Measurements from ENCODE around the gene DPH5.
A peak's percentile ranks its signal among the peaks of the same experiment; 100 is the strongest.

Gene DPH5

GRCh38 chr1:101041300-101041699 is 15.7 kb upstream of the DPH5 start:
- Histone ChIP-seq H3K36me3 (ENCODE audit: control insufficient read depth in 1 of 2, insufficient read depth in 2 of 2, low read depth in 1 of 2, low read length in 2 of 2) (peaks cover 3 to 7% of the 10 kb centered on the region in 2 experiments), H3K23ac (ENCODE audit: low read length in 2 of 2) (no peak overlapping the region), H2BK5ac (ENCODE audit: low read depth, low read length, poor library complexity, severe bottlenecking) (no peak overlapping the region), H3K14ac (ENCODE audit: low read length in 2 of 2) (no peak overlapping the region), H3K4ac (ENCODE audit: low read depth in 1 of 2, low read length in 2 of 2) (no peak overlapping the region), H3K9ac (ENCODE audit: low read length) (no peak overlapping the region), H2AK5ac (ENCODE audit: low read length, severe bottlenecking) (no peak overlapping the region), H3K4me2 (ENCODE audit: low read length, poor library complexity, severe bottlenecking) (no peak overlapping the region), H3K9me3 (ENCODE audit: control insufficient read depth, low read length) (peaks cover 12% of the 10 kb centered on the region), H3K79me1 (replicated peaks; ENCODE audit: low read length, poor library complexity, severe bottlenecking) (peaks cover 17% of the 10 kb centered on the region), H3K4me1 (ENCODE audit: control insufficient read depth, insufficient read depth, low read depth, low read length) (no peaks in the 10 kb centered on the region), H2AFZ (ENCODE audit: low read depth, low read length) (no peak overlapping the region), H2BK12ac (ENCODE audit: low read length in 2 of 2) (no peak overlapping the region), H3K18ac (ENCODE audit: low read depth in 1 of 2, low read length in 2 of 2) (no peak overlapping the region), H2BK120ac (ENCODE audit: low read depth, low read length) (no peak overlapping the region), H2BK15ac (ENCODE audit: low read depth, poor library complexity, severe bottlenecking) (no peak overlapping the region), H4K91ac (ENCODE audit: low read length) (no peak overlapping the region), H3K27me3 (ENCODE audit: control insufficient read depth in 1 of 2, insufficient read depth in 1 of 2, low read length in 2 of 2) (no peaks in the 10 kb centered on the region), H3K4me3 (ENCODE audit: insufficient read depth in 1 of 2, low read depth in 1 of 2, low read length in 2 of 2) (no peak overlapping the region), H4K8ac (ENCODE audit: low read length) (no peak overlapping the region), H3K27ac (ENCODE audit: low read length, poor library complexity, severe bottlenecking) (no peak overlapping the region)
- WGBS = no CpG with 5 or more reads among the region's 1 CpG
- DNase-seq = no peak

DNA sequence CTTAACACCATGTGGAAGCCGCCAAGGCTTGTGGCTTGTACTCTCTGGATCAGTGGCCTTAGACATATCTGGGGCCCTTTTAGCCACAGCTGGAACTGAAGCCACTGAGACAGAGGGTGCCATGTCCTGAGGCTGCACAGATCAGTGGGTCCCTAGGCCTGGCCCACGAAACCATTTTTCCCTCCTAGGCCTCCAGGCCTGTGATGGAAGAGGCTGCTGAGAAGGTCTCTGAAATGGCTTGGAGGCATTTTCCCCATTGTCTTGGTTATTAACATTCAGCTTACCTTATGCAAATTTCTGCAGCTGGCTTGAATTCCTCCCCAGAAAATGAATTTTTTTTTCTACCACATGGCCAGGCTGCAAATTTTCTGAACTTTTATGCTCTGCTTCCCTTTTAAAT is 15.1 kb upstream of the DPH5 start:
- H3K18ac ChIP-seq (ENCODE audit: low read depth in 1 of 2, low read length in 2 of 2) = no peak overlapping the region
- no peak overlapping the region for H3K23ac ChIP-seq (ENCODE audit: low read length in 2 of 2)
- H3K9ac ChIP-seq (ENCODE audit: low read length) = no peak overlapping the region
- H2BK5ac ChIP-seq (ENCODE audit: low read depth, low read length, poor library complexity, severe bottlenecking) = no peak overlapping the region
- H2BK15ac ChIP-seq (ENCODE audit: low read depth, poor library complexity, severe bottlenecking) = no peak overlapping the region
- peaks cover 3 to 7% of the 10 kb centered on the region in 2 experiments for H3K36me3 ChIP-seq (ENCODE audit: control insufficient read depth in 1 of 2, insufficient read depth in 2 of 2, low read depth in 1 of 2, low read length in 2 of 2)
- no peak overlapping the region for H2BK12ac ChIP-seq (ENCODE audit: low read length in 2 of 2)
- peaks cover 12% of the 10 kb centered on the region for H3K9me3 ChIP-seq (ENCODE audit: control insufficient read depth, low read length)
- DNase-seq = no peak
- WGBS = 100% methylated on average over 2 of the region's 2 CpGs
- no peak overlapping the region for H4K8ac ChIP-seq (ENCODE audit: low read length)
- H4K91ac ChIP-seq (ENCODE audit: low read length) = no peak overlapping the region
- H3K4me1 ChIP-seq (ENCODE audit: control insufficient read depth, insufficient read depth, low read depth, low read length) = no peaks in the 10 kb centered on the region
- no peak overlapping the region for H3K4me3 ChIP-seq (ENCODE audit: insufficient read depth in 1 of 2, low read depth in 1 of 2, low read length in 2 of 2)
- no peak overlapping the region for H3K27ac ChIP-seq (ENCODE audit: low read length, poor library complexity, severe bottlenecking)
- no peak overlapping the region for H2AK5ac ChIP-seq (ENCODE audit: low read length, severe bottlenecking)
- peaks cover 18% of the 10 kb centered on the region for H3K79me1 ChIP-seq (replicated peaks; ENCODE audit: low read length, poor library complexity, severe bottlenecking)
- no peak overlapping the region for H3K4me2 ChIP-seq (ENCODE audit: low read length, poor library complexity, severe bottlenecking)
- H3K4ac ChIP-seq (ENCODE audit: low read depth in 1 of 2, low read length in 2 of 2) = no peak overlapping the region
- no peaks in the 10 kb centered on the region for H3K27me3 ChIP-seq (ENCODE audit: control insufficient read depth in 1 of 2, insufficient read depth in 1 of 2, low read length in 2 of 2)
- no peak overlapping the region for H2AFZ ChIP-seq (ENCODE audit: low read depth, low read length)
- no peak overlapping the region for H3K14ac ChIP-seq (ENCODE audit: low read length in 2 of 2)
- H2BK120ac ChIP-seq (ENCODE audit: low read depth, low read length) = no peak overlapping the region

- no peak for DNase-seq
- H3K18ac ChIP-seq (ENCODE audit: low read depth in 1 of 2, low read length in 2 of 2) = no peak overlapping the region
- H3K36me3 ChIP-seq (ENCODE audit: control insufficient read depth in 1 of 2, insufficient read depth in 2 of 2, low read depth in 1 of 2, low read length in 2 of 2) = peaks cover 3 to 7% of the 10 kb centered on the region in 2 experiments
- H3K4ac ChIP-seq (ENCODE audit: low read depth in 1 of 2, low read length in 2 of 2) = no peak overlapping the region
- H3K4me1 ChIP-seq (ENCODE audit: control insufficient read depth, insufficient read depth, low read depth, low read length) = no peaks in the 10 kb centered on the region
- H2AK5ac ChIP-seq (ENCODE audit: low read length, severe bottlenecking) = no peak overlapping the region
- H4K91ac ChIP-seq (ENCODE audit: low read length) = no peak overlapping the region
- H2AFZ ChIP-seq (ENCODE audit: low read depth, low read length) = no peak overlapping the region
- H3K27me3 ChIP-seq (ENCODE audit: control insufficient read depth in 1 of 2, insufficient read depth in 1 of 2, low read length in 2 of 2) = no peaks in the 10 kb centered on the region
- no peak overlapping the region for H2BK5ac ChIP-seq (ENCODE audit: low read depth, low read length, poor library complexity, severe bottlenecking)
- no peak overlapping the region for H2BK15ac ChIP-seq (ENCODE audit: low read depth, poor library complexity, severe bottlenecking)
- H3K14ac ChIP-seq (ENCODE audit: low read length in 2 of 2) = no peak overlapping the region
- H3K79me1 ChIP-seq (replicated peaks; ENCODE audit: low read length, poor library complexity, severe bottlenecking) = peaks cover 19% of the 10 kb centered on the region
- peaks cover 12% of the 10 kb centered on the region for H3K9me3 ChIP-seq (ENCODE audit: control insufficient read depth, low read length)
- no peak overlapping the region for H2BK120ac ChIP-seq (ENCODE audit: low read depth, low read length)
- no peak overlapping the region for H3K23ac ChIP-seq (ENCODE audit: low read length in 2 of 2)
- H3K9ac ChIP-seq (ENCODE audit: low read length) = no peak overlapping the region
- H2BK12ac ChIP-seq (ENCODE audit: low read length in 2 of 2) = no peak overlapping the region
- no peak overlapping the region for H4K8ac ChIP-seq (ENCODE audit: low read length)
- 100% methylated on average over 1 of the region's 1 CpG for whole genome bisulfite sequencing
- no peak overlapping the region for H3K4me2 ChIP-seq (ENCODE audit: low read length, poor library complexity, severe bottlenecking)
- no peak overlapping the region for H3K4me3 ChIP-seq (ENCODE audit: insufficient read depth in 1 of 2, low read depth in 1 of 2, low read length in 2 of 2)
- H3K27ac ChIP-seq (ENCODE audit: low read length, poor library complexity, severe bottlenecking) = no peak overlapping the region
Observed at GRCh38 chr1:101039245-101039644, 13.7 kb upstream of the DPH5 start.

DNA sequence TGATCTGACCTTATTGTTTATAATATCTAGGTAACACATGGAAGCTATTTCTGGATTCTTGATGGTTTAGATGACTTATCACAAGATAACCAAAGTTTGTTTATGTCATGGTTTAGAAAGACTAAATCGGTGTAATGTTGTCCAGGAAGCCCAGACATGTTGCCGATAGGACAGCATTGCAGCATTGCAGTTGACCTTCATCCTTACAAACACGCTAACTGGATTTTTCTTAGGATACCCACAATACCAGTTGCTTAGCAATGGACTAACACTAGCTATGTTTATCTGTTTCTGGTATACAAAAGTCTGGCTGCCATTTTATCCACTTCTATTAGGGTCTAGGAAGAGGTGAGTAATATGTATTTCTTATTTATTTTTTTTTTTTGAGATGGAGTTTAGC is 11.7 kb upstream of the DPH5 start:
- H3K14ac ChIP-seq (ENCODE audit: low read length in 2 of 2) = no peak overlapping the region
- H4K8ac ChIP-seq (ENCODE audit: low read length) = no peak overlapping the region
- H3K27ac ChIP-seq (ENCODE audit: low read length, poor library complexity, severe bottlenecking) = no peak overlapping the region
- no peak overlapping the region for H3K9ac ChIP-seq (ENCODE audit: low read length)
- H3K4me2 ChIP-seq (ENCODE audit: low read length, poor library complexity, severe bottlenecking) = no peak overlapping the region
- H3K4ac ChIP-seq (ENCODE audit: low read depth in 1 of 2, low read length in 2 of 2) = no peak overlapping the region
- H3K79me1 ChIP-seq (replicated peaks; ENCODE audit: low read length, poor library complexity, severe bottlenecking) = peaks cover 21% of the 10 kb centered on the region
- H4K91ac ChIP-seq (ENCODE audit: low read length) = no peak overlapping the region
- H2AK5ac ChIP-seq (ENCODE audit: low read length, severe bottlenecking) = no peak overlapping the region
- H2BK15ac ChIP-seq (ENCODE audit: low read depth, poor library complexity, severe bottlenecking) = no peak overlapping the region
- H3K23ac ChIP-seq (ENCODE audit: low read length in 2 of 2) = no peak overlapping the region
- no peak overlapping the region for H2BK5ac ChIP-seq (ENCODE audit: low read depth, low read length, poor library complexity, severe bottlenecking)
- H3K18ac ChIP-seq (ENCODE audit: low read depth in 1 of 2, low read length in 2 of 2) = no peak overlapping the region
- H2BK120ac ChIP-seq (ENCODE audit: low read depth, low read length) = no peak overlapping the region
- H2AFZ ChIP-seq (ENCODE audit: low read depth, low read length) = no peak overlapping the region
- H2BK12ac ChIP-seq (ENCODE audit: low read length in 2 of 2) = no peak overlapping the region
- H3K36me3 ChIP-seq (ENCODE audit: control insufficient read depth in 1 of 2, insufficient read depth in 2 of 2, low read depth in 1 of 2, low read length in 2 of 2) = peaks cover 3 to 7% of the 10 kb centered on the region in 2 experiments
- H3K9me3 ChIP-seq (ENCODE audit: control insufficient read depth, low read length) = peaks cover 12% of the 10 kb centered on the region
- 100% methylated on average over 2 of the region's 3 CpGs for WGBS
- H3K4me3 ChIP-seq (ENCODE audit: insufficient read depth in 1 of 2, low read depth in 1 of 2, low read length in 2 of 2) = no peak overlapping the region
- H3K27me3 ChIP-seq (ENCODE audit: control insufficient read depth in 1 of 2, insufficient read depth in 1 of 2, low read length in 2 of 2) = no peaks in the 10 kb centered on the region
- H3K4me1 ChIP-seq (ENCODE audit: control insufficient read depth, insufficient read depth, low read depth, low read length) = no peaks in the 10 kb centered on the region
- peak; percentile 67 for DNase-seq
